ENCODE data around the gene KDR. TPM values are rescaled to one million over a fixed set of nuclear protein-coding genes. Genes with fewer than 3 reads are reported as not detected.

The KDR gene
- total and polyA plus RNA-seq, 9 donors = 6.0 to 36.4 (median 13.9) TPM

DNA sequence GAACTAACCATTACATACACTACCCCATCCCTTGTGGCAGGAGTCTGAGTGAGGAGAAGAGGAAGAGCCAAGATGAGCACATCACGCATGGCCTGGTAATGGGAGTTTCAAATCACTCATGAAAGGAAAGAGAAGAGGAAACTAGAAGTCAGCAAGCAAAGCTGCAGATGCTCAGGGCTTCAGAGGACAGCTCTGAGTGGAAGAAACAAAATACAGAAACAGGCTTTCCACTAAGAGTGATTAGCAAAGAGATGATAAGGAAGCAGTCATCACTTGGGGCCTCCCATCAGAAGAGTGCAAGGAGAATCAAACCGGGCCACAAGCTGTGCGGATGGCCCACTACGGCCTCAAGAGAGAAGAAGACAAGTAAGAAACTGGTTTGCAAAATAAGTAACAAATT lies 25.6 kb downstream of the KDR start:
- Histone ChIP-seq H3K27me3 (no peaks in the 10 kb centered on the region), H3K9me3 (no peaks in the 10 kb centered on the region), H3K36me3 (no peaks in the 10 kb centered on the region), H3K4me3 (no peak overlapping the region), H3K27ac (no peak overlapping the region), H3K4me1 (ENCODE audit: insufficient read depth) (no peaks in the 10 kb centered on the region)
- intact Hi-C loops (cut with DNase I) = no loop called here
- 83 to 92% (median 86%) methylated on average over 4 of the region's 4 CpGs for WGBS, 3 donors
- no peak for DNase-seq
- no peak for TF ChIP-seq EP300 (IDR thresholded peaks at IDR 0.05)
- no peak for TF ChIP-seq POLR2A (IDR thresholded peaks at IDR 0.05)
- TF ChIP-seq, protein P1, sequence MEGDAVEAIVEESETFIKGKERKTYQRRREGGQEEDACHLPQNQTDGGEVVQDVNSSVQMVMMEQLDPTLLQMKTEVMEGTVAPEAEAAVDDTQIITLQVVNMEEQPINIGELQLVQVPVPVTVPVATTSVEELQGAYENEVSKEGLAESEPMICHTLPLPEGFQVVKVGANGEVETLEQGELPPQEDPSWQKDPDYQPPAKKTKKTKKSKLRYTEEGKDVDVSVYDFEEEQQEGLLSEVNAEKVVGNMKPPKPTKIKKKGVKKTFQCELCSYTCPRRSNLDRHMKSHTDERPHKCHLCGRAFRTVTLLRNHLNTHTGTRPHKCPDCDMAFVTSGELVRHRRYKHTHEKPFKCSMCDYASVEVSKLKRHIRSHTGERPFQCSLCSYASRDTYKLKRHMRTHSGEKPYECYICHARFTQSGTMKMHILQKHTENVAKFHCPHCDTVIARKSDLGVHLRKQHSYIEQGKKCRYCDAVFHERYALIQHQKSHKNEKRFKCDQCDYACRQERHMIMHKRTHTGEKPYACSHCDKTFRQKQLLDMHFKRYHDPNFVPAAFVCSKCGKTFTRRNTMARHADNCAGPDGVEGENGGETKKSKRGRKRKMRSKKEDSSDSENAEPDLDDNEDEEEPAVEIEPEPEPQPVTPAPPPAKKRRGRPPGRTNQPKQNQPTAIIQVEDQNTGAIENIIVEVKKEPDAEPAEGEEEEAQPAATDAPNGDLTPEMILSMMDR (IDR thresholded peaks at IDR 0.05) = no peak

DNA sequence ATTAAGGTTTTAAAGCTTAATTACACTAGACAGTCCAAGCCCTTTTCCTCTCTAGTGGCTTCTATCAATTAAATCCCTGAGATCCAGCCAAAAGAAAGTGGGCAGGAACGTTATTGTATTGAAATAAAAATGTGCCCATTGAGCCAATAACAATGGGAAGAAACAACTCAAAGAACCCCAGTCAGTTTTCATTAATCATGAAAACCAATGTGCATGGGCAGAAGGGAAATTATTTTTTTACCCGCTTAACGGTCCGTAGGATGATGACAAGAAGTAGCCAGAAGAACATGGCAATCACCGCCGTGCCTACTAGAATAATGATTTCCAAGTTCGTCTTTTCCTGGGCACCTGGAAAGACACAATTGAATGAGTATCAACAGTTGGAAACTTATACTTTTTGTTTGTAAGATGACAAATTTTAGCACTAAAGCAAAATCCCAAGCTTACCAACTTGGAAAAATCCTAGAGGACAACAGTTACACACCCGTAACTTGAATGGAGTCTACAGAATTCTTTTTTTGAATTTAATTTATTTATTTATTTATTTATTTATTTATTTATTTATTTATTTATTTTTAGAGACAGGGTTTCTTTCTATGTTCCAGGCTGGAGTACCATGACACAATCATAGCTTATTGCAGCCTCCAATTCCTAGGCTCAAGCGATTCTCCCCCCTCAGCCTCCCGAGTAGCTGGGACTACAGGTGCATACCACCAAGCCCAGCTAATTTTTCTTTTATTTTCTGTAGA lies 26.8 kb downstream of the KDR start:
- Histone ChIP-seq H3K4me3 (no peak overlapping the region), H3K27me3 (no peaks in the 10 kb centered on the region), H3K27ac (no peak overlapping the region), H3K9me3 (no peaks in the 10 kb centered on the region), H3K36me3 (no peaks in the 10 kb centered on the region), H3K4me1 (ENCODE audit: insufficient read depth) (no peaks in the 10 kb centered on the region)
- 92 to 95% (median 94%) methylated on average over 10 of the region's 10 CpGs for WGBS, 3 donors
- DNase-seq = no peak
- intact Hi-C loops (cut with DNase I) = no loop called here
- TF ChIP-seq EP300 (IDR thresholded peaks at IDR 0.05) (no peak), POLR2A (IDR thresholded peaks at IDR 0.05) (no peak)
- TF ChIP-seq, protein P1 (IDR thresholded peaks at IDR 0.05) = no peak

DNA sequence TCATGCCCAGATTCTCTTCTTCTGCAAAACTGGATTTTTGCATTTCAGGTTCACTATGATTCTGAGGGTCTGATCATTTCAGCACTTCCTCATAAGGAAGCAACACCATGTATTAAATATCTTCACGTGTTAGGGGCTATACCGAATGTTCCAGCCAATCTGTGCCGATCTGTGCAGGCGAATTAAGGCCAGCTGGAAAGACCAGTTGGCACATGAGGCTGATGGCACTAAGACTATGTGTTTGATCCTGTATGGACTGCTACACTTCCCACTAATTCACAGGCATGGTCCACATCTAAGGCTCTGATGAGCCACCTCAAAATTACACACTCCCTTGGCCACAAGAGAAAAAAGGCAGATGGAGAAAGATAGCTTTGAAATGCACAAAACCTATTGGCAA lies 28.8 kb downstream of the KDR start:
- no peaks in the 10 kb centered on the region for H3K36me3 ChIP-seq
- no peaks in the 10 kb centered on the region for H3K27me3 ChIP-seq
- TF ChIP-seq, protein P1 (IDR thresholded peaks at IDR 0.05) = no peak
- TF ChIP-seq POLR2A (IDR thresholded peaks at IDR 0.05) = no peak
- TF ChIP-seq EP300 (IDR thresholded peaks at IDR 0.05) = no peak
- no peak overlapping the region for H3K27ac ChIP-seq
- H3K4me1 ChIP-seq (ENCODE audit: insufficient read depth) = no peaks in the 10 kb centered on the region
- H3K4me3 ChIP-seq = no peak overlapping the region
- intact Hi-C loops (cut with DNase I) = no loop called here
- no peaks in the 10 kb centered on the region for H3K9me3 ChIP-seq
- DNase-seq = no peak
- WGBS, 3 donors = 86 to 94% (median 93%) methylated on average over 4 of the region's 4 CpGs

DNA sequence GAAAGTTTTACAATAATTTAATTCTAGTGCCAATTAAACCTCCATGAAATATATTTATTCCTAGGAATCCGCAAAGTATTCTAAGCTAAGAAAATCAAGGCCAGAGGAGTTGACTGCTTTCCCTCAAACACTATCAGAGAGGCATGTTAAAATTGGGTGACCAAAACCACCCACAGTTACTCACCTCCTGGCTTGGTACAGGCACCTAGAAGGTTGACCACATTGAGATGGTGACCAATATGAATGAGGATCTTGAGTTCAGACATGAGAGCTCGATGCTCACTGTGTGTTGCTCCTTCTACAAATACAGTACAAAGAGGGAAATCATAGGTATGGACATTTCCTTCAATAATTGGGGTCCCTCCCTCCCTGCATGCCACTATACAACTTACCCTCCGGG lies 29.4 kb downstream of the KDR start:
- no peak for DNase-seq
- Histone ChIP-seq H3K27me3 (no peaks in the 10 kb centered on the region), H3K27ac (no peak overlapping the region), H3K9me3 (no peaks in the 10 kb centered on the region), H3K4me3 (no peak overlapping the region), H3K36me3 (no peaks in the 10 kb centered on the region), H3K4me1 (ENCODE audit: insufficient read depth) (no peaks in the 10 kb centered on the region)
- TF ChIP-seq POLR2A (IDR thresholded peaks at IDR 0.05) (no peak), EP300 (IDR thresholded peaks at IDR 0.05) (no peak)
- TF ChIP-seq, protein P1 (IDR thresholded peaks at IDR 0.05) = no peak
- WGBS, 3 donors = 90 to 91% (median 90%) methylated on average over 3 of the region's 3 CpGs
- intact Hi-C loops (cut with DNase I) = no loop called here

All from ovary (tissue), 9 donors.